ENCODE measurements around the gene PANX1.

- TF ChIP-seq, protein P1, sequence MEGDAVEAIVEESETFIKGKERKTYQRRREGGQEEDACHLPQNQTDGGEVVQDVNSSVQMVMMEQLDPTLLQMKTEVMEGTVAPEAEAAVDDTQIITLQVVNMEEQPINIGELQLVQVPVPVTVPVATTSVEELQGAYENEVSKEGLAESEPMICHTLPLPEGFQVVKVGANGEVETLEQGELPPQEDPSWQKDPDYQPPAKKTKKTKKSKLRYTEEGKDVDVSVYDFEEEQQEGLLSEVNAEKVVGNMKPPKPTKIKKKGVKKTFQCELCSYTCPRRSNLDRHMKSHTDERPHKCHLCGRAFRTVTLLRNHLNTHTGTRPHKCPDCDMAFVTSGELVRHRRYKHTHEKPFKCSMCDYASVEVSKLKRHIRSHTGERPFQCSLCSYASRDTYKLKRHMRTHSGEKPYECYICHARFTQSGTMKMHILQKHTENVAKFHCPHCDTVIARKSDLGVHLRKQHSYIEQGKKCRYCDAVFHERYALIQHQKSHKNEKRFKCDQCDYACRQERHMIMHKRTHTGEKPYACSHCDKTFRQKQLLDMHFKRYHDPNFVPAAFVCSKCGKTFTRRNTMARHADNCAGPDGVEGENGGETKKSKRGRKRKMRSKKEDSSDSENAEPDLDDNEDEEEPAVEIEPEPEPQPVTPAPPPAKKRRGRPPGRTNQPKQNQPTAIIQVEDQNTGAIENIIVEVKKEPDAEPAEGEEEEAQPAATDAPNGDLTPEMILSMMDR (conservative IDR thresholded peaks at IDR 0.05; ENCODE audit: low read depth, low read length): no peak
- TF ChIP-seq EZH2 (IDR thresholded peaks at IDR 0.05; ENCODE audit: borderline replicate concordance, low read depth, low read length, poor library complexity, severe bottlenecking): no peak
Measured at GRCh38 chr11:94134651-94135512, 6.2 kb downstream of the PANX1 start.

All from A673 (cell line).